ENCODE data around the gene RASAL2. TPM values are rescaled to one million over a fixed set of nuclear protein-coding genes. Genes with fewer than 3 reads are reported as not detected.

Gene RASAL2
- total RNA-seq, 1 donor from 2014 or later: 57.5 TPM

DNA sequence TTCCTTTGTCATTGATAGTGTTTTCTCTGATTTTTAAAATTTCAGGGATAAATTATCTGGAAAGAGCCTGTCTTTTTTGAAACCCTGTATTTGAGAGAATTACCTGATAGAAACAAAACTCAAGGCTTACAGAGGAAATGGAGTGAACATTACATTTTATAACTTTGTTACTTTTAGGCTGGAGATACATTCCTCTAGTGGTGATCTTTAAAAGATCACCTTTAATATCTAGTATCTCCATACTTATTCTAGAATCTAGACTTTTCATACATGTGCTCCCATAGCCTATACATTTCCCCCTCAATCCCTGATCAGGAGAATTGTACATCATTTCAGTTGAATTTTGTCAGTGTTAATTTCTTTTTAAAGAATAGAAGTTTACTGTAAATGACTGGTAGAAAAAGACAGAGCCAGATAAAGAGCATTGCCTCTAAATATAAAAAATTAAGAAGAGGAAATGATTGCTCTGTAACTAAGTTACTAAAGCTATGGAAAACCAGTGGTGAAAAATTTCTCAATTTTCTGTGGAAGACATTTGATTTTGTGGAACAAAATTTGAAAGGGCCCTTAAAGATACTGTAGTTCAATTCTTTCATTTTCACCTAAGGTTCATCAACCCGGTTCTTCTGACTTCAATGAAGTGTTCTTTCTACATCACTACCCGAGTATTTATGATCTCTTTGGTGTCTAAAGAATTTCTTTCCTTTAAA is 33.7 kb downstream of the RASAL2 start:
- Histone ChIP-seq H3K9me3 (no peaks in the 10 kb centered on the region), H3K4me1 (no peaks in the 10 kb centered on the region), H3K27ac (no peak overlapping the region), H3K4me3 (no peak overlapping the region), H3K36me3 (no peaks in the 10 kb centered on the region), H3K27me3 (no peaks in the 10 kb centered on the region)
- TF ChIP-seq, protein P1, sequence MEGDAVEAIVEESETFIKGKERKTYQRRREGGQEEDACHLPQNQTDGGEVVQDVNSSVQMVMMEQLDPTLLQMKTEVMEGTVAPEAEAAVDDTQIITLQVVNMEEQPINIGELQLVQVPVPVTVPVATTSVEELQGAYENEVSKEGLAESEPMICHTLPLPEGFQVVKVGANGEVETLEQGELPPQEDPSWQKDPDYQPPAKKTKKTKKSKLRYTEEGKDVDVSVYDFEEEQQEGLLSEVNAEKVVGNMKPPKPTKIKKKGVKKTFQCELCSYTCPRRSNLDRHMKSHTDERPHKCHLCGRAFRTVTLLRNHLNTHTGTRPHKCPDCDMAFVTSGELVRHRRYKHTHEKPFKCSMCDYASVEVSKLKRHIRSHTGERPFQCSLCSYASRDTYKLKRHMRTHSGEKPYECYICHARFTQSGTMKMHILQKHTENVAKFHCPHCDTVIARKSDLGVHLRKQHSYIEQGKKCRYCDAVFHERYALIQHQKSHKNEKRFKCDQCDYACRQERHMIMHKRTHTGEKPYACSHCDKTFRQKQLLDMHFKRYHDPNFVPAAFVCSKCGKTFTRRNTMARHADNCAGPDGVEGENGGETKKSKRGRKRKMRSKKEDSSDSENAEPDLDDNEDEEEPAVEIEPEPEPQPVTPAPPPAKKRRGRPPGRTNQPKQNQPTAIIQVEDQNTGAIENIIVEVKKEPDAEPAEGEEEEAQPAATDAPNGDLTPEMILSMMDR (IDR thresholded peaks at IDR 0.05): no peak
- intact Hi-C loops (cut with DNase I): no loop called here
- no peak for DNase-seq (ENCODE audit: low spot score in 2 of 2)

DNA sequence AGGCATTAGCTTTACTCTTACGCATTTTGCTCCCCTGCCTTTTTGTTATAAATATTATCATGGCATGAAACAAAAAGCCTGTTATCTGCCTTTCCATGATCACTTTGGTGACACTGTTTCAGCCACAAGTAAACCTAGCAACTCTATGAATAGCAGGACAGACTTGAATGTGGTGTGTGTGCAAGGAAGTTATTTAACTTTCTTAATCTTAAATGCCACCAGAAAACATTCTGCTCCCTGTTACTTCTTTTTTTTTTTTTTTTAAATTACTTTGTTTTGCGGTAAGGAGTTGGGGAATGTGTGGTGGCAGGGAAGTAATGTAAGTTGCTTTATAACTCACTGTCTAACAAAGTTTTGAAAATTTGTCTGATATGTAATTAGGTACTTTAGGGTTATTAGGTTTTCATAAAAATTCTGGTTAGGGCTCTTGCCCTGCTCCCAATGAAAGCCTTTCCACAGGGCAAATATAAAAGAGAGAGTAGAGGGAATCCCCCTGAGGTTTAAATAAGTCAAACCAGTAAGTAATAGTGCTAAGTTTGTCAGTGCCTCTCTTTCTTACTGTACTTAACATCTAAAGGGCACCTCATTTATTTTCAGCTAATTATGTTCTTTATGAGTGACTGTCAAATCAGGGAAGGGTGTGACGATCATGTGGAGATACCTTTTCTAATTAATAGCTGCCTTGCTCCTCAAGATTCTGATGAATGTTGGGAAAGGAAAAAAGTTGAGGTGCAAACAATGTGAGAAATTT is 39.5 kb downstream of the RASAL2 start:
- Histone ChIP-seq H3K4me1 (no peaks in the 10 kb centered on the region), H3K9me3 (no peaks in the 10 kb centered on the region), H3K27ac (no peak overlapping the region), H3K36me3 (no peaks in the 10 kb centered on the region), H3K27me3 (no peaks in the 10 kb centered on the region), H3K4me3 (no peak overlapping the region)
- intact Hi-C loops (cut with DNase I): no loop called here
- no peak for DNase-seq (ENCODE audit: low spot score in 2 of 2)
- TF ChIP-seq, protein P1 (IDR thresholded peaks at IDR 0.05): no peak

DNA sequence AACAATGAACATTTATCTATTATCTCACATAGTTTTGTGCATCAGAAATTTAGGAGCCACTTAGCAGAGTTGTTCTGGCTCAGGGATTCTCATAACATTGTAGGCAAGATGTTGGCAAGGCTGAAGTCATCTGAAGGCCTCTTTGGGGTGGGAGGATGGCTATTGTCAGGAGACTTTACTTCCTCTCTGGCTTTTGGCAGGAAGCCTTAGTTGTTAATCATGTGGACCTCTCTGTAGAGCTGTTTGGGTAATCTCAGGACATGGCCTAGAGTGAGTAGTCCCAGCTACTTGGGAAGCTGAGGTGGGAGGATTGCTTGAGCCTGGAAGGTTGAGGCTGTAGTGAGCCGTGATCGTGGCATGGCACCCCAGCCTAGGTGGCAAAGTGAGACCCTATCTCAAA is 40.2 kb downstream of the RASAL2 start:
- no peaks in the 10 kb centered on the region for H3K36me3 ChIP-seq
- intact Hi-C loops (cut with DNase I): no loop called here
- no peaks in the 10 kb centered on the region for H3K27me3 ChIP-seq
- TF ChIP-seq, protein P1 (IDR thresholded peaks at IDR 0.05): no peak
- H3K4me3 ChIP-seq: no peak overlapping the region
- no peaks in the 10 kb centered on the region for H3K9me3 ChIP-seq
- no peak overlapping the region for H3K27ac ChIP-seq
- no peak for DNase-seq (ENCODE audit: low spot score in 2 of 2)
- no peaks in the 10 kb centered on the region for H3K4me1 ChIP-seq

DNA sequence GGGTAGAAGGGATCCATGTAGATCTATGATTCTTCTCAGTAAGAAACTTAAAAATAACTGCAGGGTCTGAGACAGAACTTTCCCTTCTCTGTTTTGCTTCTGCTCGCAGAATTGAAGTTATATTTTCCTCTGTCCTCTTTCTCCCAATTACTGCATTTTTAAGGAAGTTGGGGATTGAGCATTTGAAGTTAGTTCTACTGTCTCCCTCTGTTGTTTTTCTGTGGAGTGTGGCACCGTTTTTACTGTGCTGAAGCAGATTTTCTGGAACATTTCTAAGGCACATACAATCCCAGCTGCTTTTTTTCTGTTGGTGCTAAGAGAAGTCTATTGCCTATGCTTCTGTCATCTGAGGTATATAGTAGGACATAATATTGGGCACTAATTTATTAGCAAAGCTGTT is 43.3 kb downstream of the RASAL2 start:
- H3K36me3 ChIP-seq: no peaks in the 10 kb centered on the region
- H3K27ac ChIP-seq: peak overlapping the region in 1 of 2 donors; percentile 41
- intact Hi-C loops (cut with DNase I): no loop called here
- no peak overlapping the region for H3K4me3 ChIP-seq
- no peaks in the 10 kb centered on the region for H3K9me3 ChIP-seq
- TF ChIP-seq, protein P1 (IDR thresholded peaks at IDR 0.05): no peak
- no peaks in the 10 kb centered on the region for H3K27me3 ChIP-seq
- H3K4me1 ChIP-seq: no peaks in the 10 kb centered on the region
- no peak for DNase-seq (ENCODE audit: low spot score in 2 of 2)

DNA sequence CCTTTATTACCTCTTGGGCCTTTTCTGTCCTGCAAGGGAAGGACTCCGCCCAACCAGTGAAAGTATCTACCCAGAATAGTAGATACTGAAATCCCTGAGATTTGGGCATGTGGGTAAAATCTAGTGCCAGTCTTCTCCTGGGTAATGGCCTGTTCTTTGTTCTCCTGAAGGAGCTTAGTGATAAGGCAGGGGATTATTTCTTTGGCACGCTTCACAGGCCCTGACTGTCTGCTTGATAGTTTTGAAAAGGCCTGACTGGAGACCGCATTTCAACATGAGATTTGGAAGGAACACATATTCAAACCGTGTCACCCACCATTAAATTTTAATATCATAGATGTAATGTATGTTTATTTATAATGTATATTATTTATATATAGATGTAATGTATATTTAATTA is 48.9 kb downstream of the RASAL2 start:
- Histone ChIP-seq H3K27ac (no peak overlapping the region), H3K4me3 (no peak overlapping the region), H3K4me1 (peaks cover 0 to 8% of the 10 kb centered on the region in 2 donors), H3K36me3 (no peaks in the 10 kb centered on the region), H3K9me3 (no peaks in the 10 kb centered on the region), H3K27me3 (no peaks in the 10 kb centered on the region)
- no peak for DNase-seq (ENCODE audit: low spot score in 2 of 2)
- TF ChIP-seq, protein P1 (IDR thresholded peaks at IDR 0.05): no peak
- intact Hi-C loops (cut with DNase I): no loop called here

Data from ascending aorta (tissue), 2 donors.